Fibroblast of skin of left quadriceps (primary cell): ENCODE data around the gene KIF20A.
A peak's percentile ranks its signal among the peaks of the same experiment; 100 is the strongest.
"Not testable (repeated sequence)": the region's sequence is repeated elsewhere in the genome, so short reads cannot be mapped to it uniquely, and the experiment has no call there.

Source experiments
- DNase-seq, 2 experiments: peaks; one replicate each; pipeline ENCODE4 v3.0.0-alpha.2; 2013; ENCODE audit warnings: low read depth in 2 of 2

The KIF20A gene

DNA sequence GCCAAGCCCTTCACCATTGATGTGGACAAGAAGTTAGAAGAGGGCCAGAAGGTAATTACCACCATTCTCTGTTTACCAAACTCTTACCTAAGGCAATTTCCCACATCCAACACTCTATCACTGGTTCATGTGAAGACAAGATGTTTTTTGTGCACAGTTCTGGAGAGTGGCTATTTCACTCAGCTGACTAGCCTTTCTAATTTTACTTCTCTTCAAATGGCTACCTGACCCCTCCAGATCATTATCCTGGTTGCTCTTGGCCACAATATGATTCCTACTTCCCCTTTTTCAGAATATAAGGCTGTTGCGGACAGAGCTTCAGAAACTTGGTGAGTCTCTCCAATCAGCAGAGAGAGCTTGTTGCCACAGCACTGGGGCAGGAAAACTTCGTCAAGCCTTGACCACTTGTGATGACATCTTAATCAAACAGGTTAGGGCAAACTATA, 7.1 kb downstream of the KIF20A start:
- no peak for DNase-seq

DNA sequence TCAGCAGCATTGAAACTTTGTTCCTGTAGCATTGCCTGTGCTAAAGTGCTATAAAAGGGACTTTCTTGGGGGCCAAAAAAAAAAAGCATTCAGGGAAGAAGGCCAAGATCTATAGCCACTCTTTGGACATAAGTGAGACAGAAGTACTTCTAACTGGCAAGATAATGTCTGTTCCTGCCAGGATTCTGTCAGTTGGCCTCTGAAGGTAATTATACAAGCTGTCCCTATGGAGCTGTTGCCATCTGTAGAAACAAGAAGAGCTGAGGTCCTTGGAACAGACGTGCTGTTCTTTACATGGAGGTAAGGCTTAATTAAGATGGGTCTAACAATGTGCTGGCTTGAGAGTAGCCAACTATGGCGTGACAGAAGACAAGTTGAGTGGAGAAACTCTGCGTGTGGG, 9.7 kb downstream of the KIF20A start:
- no peak for DNase-seq

DNA sequence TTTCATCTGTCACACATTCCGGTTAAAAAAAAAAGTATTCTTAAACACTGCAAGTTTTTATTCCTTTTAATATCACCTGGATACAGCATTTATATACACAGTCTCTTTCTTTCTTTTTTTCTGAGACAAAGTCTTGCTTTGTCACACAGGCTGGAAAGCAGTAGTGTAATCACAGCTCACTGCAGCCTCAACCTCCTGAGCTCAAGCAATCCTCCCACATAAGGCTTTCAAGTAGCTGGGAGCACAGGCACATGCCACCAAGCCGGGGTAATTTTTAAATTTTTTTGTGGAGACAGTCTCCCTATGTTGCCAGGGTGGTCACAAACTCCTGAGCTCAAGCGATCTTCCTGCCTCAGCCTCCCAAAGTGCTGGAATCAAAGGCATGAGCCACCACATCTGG, 13.9 kb downstream of the KIF20A start:
- no peak for DNase-seq

DNA sequence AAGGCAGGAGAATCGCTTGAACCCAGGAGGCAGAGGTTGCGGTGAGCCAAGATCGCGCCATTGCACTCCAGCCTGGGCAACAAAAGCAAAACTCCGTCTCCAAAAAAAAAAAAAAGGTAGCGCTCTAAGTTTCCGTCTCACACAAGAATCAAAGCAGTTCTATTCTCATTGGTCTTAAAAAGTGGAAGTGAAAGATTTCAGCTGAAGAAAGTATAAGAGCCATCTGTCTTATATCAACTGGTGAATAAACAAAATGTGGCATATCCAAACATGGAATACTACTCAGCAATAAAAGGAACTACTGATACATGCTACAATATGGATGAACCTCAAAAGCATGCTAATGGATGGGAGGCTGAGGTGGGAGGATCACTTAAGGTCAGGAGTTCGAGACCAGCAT, 14.9 kb downstream of the KIF20A start:
- not testable (repeated sequence) for DNase-seq

DNA sequence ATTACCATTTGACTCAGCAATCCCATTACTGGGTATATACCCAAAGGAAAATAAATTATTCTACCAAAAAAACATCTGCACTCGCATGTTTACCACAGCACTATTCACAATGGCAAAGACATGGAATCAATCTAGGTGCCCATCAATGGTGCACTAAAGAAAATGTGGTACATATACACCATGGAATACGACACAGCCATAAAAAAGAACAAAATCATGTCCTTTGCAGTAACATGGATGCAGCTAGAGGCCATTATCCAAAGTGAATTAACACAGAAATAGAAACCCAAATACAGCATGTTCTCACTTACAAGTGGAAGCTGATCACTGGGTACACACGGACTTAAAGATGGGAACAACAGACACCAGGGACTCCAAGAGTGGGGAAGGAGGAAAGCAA, 32.1 kb downstream of the KIF20A start:
- no peak for DNase-seq

DNA sequence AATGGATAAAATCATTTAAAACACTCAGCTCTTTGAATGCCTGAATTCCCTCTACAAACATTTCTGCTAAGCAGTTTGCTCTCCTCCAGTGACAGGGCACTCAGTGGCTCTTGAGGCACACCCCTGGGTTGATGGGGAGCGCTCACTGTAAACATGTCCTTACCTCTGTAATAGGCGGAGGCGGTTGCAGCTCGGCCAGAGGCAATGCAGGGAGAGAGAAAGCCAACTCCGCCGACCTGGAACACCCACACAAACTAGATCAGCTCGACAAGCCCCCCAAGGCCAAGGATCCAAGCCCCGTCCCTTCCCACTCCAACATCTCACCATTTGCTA, 33.9 kb downstream of the KIF20A start:
- no peak for DNase-seq

DNA sequence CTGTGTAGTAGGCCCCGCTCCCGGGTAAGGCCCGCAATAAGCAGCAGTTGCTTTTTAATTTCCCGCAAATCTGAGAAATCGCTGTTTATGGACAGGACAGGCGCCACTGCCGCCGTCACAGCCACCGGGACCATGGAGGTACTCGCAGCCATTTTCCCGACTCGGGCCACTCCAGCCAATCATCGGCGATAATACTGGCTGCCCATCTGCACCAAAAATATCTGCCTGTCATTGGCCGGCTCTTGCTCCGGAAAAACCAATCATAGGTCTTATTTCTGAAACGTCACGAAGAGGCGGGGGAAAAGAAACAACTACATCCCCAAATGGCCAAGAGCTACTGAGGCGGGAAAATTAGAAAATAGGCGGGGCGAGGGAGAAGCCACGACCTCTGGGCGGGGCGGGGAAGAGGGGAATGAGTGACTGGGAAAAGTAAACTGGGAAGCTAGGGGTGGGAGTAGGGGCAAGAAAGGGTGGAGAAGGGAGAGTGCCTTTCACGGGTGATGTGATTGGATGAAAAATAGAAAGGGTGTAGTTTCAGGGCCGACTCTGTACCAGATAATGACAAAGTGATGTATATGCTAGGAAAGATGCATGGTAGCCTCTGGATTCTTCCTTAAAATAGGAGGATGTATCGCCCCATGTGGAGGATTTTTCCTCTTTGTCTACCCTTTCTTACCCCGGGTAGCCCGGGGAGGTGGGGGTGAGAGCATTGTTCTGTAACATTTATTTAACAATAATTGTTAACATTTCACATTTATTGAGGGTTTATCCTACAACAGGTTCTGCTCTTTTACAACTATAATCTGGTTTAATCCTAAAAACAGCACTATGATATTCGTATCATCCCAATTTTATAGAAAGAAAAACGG, 34.5 kb downstream of the KIF20A start, which contains the start of gene CDC23:
TSS of gene CDC23 (minus strand) at position 163 of the 869 bp plus-strand sequence. CDS start at position 152, 11 bp downstream.
- DNase-seq: peak; percentile 96

DNA sequence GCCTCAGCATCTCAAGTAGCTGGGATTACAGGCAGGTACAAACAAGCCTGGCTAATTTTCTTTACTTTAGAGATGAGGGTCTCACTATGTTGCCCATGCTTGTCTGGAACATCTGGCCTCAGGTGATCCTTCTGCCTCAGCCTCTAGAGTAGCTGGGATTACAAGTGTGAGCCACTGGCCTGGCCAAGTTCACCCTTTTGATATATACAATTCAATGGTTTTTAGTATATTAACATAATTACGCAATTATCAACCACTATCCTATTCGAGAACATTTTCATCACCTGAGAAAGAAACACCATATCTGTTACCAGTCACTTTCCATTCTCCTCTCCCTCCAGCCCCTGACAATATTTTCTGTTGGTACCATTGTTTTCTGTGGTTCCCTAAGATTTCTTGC, 37.9 kb downstream of the KIF20A start:
- DNase-seq: no peak

DNA sequence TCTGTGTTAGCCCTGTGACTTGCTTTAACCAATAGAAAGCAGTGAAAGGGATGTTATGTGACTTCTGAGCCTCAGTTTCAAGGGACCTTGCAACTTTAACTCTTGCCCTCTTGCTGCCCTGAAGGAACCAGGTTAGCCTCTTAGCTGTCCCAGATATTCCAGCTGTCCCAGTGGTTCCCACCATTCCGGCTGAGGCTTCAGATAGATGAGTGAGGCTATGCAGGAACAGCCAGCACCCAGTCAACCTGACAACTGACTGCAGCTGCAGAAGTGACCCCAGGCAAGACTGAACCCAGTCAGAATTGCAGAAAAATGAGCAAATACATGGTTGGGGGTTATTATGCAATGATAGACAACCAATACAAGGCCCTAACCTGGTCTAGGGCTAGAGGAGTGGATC, 44.6 kb downstream of the KIF20A start:
- no peak for DNase-seq

DNA sequence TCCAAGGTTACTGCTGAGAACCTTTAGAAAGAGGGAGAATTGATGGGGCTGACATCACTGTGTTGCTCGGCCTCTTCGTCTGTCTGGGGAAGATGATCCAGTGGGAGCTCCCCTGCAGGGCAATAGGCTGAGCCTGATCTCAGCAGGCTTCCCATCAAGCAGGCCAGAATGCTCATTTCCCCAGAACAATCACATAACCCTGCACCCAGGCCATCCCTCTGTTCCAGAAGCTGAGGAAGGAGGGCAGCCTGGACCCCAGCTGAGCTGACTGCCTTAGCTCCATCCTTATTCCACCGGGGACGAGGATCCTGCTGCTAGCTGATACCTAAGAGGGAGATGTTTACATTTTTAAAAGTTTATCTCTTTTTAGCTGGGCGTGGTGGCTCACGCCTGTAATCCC, 45.8 kb downstream of the KIF20A start:
- no peak for DNase-seq

DNA sequence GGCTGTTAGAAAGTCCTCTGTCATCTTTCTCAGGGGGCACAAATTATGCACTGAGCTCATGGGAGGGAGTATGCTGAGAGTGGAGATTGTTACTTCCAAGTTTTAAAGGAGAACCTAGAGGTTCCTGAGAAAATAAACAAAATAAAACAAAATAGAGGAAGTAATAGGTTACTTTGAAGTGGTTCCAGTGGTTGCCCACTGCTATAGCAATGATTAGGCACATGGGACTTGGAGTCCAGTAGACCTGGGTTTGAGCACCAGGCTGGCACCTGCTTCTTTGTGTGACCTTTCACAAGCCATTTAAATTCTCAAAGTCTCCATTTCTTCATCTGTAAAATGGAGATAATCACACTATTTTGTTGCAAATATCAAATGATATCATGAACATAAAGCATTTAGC, 48.0 kb downstream of the KIF20A start:
- DNase-seq: no peak

DNA sequence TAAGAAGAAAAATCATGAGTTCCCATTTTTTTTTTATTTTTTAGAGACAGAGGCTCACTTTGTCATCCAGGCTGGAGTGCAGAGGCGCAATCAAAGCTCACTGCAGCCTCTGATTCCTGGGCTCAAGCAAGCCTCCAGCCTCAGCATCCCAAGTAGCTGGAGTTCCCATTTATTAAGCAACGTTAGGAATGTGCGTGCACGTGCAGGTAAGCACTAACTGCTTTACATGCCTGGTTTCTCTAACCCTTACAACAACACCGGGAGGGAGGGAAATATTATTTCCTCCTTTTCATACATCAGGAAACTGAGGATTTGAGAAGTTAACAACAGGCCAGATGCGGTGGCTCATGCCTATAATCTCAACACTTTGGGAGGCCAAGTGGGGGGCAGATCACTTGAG, 50.5 kb downstream of the KIF20A start:
- DNase-seq: no peak

DNA sequence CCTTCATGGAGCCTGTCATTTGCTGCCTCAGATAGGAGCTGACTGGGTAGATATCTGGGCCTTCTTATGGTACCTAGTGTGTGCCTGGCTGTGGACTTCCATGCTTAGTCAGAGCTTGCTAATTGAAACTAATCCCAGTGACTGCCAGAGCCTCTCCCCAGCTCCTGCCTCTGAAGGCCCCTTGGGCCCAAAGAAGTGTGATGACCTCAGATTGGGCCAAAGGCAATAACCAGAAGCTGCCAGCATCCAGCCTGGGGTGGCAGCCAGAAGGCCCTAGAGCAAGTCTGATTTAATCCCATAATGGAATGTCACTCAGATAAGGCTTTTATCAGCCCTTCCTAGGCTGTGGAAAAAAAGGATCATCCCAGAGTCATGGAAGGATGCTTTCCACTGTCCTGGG, 51.3 kb downstream of the KIF20A start:
- no peak for DNase-seq

DNA sequence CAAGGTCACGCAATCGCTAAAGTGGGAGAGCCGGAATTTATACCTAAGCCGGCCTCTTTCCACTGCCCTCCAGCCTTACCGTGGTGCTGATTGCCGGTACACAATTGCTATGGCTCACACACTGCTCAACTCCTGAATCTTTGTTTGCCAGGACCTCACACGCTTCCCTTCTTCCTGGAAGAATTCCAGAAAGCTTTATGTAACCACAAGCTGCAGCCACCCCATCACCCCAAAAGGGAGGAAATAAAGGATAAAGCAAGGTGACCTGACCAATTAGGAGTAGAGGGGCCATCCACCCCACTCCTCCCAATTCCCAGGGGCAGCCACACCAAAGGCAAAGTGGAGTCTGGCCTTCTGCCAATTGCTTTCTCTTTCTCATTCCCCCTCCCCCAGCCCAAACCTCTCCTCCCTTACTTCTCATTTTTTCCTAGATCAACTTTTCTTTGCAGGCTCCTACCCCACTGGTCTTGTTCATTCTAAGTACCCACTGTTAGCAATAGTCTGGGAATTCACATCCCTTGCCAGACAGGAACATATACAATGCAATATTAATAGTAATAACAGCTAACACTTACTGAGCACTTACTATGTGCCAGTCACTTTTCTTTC, 52.2 kb downstream of the KIF20A start:
- no peak for DNase-seq

DNA sequence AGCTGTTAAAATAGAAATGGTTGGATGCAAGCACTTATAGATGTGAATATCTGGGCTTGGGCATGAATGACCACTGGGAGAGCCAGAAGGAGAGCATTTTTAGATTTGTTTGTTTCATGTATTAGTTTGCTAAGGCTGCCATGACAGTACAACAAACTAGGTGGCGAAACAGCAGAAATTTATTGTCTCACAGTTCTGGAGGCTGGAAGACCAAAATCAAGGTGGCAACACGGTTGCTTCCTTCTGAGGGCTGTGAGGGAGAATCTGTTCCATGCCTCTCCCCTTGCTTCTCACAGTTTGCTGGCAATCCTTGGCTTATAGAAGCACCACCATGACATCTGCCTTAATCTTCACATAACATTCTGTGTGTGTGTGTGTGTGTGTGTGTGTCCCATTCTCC, 54.4 kb downstream of the KIF20A start:
- no peak for DNase-seq

DNA sequence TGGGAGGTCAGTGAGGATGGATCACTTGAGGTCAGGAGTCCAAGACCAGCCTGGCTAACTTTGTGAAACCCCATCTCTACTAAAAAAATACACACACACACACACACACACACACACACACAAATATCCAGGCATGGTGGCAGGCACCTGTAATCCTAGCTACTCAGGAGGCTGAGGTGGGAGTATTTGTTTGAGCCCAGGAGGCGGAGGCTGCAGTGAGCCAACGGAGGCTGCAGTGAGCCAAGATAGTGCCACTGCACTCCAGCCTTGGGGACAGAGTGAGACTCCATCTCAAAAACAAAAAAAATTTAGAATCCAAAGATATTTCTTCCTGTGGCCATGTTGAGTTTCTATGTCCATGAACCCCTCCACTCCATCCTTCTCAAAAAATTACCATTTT, 55.7 kb downstream of the KIF20A start:
- no peak for DNase-seq
